ENCODE results near the gene KDM2A. TPM values are rescaled to one million over a fixed set of nuclear protein-coding genes. Genes with fewer than 3 reads are reported as not detected.
A peak's percentile ranks its signal among the peaks of the same experiment; 100 is the strongest.

Gene KDM2A
- total and polyA plus RNA-seq, 2 of the 13 experiments (the other 11 are each of a cell fraction or from before 2014, with no cell fraction given): 31.3 to 31.4 TPM

DNA sequence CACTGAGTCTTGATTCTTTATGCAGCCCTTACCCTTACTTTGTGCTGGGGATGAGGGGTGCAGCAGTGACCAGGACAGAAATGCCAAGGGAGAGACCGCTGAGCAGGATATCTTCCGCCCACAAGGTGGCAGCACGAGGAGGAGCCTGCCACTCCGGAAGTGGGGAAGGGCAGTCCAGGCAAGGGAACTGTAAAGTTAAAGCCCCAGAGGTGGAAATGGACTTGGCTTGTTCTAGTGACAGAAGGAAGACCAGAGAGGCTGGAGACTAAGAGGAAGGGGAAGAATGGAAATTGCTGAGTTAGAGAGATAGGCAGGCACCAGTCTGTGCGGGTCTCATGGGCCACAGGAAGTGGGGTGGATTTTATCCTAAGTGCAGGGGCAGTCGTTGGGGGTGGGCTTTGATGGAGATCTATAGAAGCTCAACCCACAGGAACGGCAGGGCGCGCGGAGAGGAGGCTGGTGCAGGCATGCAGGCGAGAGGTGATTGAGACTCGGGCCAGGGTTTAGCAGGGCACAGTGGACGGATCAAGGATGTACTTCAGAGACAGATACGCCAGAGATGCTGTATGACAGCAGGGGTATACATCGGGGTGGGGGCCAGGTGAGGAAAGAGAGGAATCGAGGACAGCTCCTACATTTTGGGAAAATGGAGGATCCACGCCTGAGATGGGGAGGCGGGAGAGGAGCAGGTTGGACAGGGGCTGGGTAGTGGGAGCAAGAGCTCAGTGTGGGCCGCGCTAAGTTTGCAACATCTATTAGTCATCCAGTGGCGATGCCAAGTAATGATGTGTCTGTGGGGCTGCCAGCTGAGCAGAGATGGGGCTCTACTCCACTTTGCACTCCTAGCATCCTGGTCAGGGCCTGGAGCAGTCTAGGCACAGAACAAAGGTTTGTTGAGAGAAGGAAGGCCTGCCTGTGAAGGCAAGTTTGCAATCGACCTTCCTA lies 143.9 kb downstream of the KDM2A start (continued):
- TF ChIP-seq, protein P1, sequence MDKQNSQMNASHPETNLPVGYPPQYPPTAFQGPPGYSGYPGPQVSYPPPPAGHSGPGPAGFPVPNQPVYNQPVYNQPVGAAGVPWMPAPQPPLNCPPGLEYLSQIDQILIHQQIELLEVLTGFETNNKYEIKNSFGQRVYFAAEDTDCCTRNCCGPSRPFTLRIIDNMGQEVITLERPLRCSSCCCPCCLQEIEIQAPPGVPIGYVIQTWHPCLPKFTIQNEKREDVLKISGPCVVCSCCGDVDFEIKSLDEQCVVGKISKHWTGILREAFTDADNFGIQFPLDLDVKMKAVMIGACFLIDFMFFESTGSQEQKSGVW (CRISPR knock-in tag; IDR thresholded peaks at IDR 0.05; ENCODE audit: borderline replicate concordance): no peak
- no peak for TF ChIP-seq SMARCE1 (IDR thresholded peaks at IDR 0.05; ENCODE audit: borderline replicate concordance)
- TF ChIP-seq, protein P2, sequence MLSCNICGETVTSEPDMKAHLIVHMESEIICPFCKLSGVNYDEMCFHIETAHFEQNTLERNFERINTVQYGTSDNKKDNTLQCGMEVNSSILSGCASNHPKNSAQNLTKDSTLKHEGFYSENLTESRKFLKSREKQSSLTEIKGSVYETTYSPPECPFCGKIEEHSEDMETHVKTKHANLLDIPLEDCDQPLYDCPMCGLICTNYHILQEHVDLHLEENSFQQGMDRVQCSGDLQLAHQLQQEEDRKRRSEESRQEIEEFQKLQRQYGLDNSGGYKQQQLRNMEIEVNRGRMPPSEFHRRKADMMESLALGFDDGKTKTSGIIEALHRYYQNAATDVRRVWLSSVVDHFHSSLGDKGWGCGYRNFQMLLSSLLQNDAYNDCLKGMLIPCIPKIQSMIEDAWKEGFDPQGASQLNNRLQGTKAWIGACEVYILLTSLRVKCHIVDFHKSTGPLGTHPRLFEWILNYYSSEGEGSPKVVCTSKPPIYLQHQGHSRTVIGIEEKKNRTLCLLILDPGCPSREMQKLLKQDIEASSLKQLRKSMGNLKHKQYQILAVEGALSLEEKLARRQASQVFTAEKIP (CRISPR knock-in tag; IDR thresholded peaks at IDR 0.05; ENCODE audit: borderline replicate concordance): no peak
- TF ChIP-seq, protein P3, sequence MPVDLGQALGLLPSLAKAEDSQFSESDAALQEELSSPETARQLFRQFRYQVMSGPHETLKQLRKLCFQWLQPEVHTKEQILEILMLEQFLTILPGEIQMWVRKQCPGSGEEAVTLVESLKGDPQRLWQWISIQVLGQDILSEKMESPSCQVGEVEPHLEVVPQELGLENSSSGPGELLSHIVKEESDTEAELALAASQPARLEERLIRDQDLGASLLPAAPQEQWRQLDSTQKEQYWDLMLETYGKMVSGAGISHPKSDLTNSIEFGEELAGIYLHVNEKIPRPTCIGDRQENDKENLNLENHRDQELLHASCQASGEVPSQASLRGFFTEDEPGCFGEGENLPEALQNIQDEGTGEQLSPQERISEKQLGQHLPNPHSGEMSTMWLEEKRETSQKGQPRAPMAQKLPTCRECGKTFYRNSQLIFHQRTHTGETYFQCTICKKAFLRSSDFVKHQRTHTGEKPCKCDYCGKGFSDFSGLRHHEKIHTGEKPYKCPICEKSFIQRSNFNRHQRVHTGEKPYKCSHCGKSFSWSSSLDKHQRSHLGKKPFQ (CRISPR knock-in tag; IDR thresholded peaks at IDR 0.05; ENCODE audit: insufficient replicate concordance): no peak
- TF ChIP-seq ZNF335 (CRISPR knock-in tag; IDR thresholded peaks at IDR 0.05): no peak
- TF ChIP-seq PHF20 (CRISPR knock-in tag; IDR thresholded peaks at IDR 0.05): peak; percentile 57
- TF ChIP-seq, protein P4, sequence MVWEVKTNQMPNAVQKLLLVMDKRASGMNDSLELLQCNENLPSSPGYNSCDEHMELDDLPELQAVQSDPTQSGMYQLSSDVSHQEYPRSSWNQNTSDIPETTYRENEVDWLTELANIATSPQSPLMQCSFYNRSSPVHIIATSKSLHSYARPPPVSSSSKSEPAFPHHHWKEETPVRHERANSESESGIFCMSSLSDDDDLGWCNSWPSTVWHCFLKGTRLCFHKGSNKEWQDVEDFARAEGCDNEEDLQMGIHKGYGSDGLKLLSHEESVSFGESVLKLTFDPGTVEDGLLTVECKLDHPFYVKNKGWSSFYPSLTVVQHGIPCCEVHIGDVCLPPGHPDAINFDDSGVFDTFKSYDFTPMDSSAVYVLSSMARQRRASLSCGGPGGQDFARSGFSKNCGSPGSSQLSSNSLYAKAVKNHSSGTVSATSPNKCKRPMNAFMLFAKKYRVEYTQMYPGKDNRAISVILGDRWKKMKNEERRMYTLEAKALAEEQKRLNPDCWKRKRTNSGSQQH (CRISPR knock-in tag; IDR thresholded peaks at IDR 0.05; ENCODE audit: low read depth): no peak
- no peak for TF ChIP-seq MBNL3 (CRISPR knock-in tag; conservative IDR thresholded peaks at IDR 0.05)
- TF ChIP-seq ZNF546 (CRISPR knock-in tag; conservative IDR thresholded peaks at IDR 0.05): no peak
- TF ChIP-seq PITX1 (CRISPR knock-in tag; IDR thresholded peaks at IDR 0.05): peak; percentile 47; the same call in 1 of the 2 replicates
- TF ChIP-seq HOXA3 (CRISPR knock-in tag; IDR thresholded peaks at IDR 0.05): peak; percentile 42; the same call in 1 of the 2 replicates
- TF ChIP-seq, protein P5, sequence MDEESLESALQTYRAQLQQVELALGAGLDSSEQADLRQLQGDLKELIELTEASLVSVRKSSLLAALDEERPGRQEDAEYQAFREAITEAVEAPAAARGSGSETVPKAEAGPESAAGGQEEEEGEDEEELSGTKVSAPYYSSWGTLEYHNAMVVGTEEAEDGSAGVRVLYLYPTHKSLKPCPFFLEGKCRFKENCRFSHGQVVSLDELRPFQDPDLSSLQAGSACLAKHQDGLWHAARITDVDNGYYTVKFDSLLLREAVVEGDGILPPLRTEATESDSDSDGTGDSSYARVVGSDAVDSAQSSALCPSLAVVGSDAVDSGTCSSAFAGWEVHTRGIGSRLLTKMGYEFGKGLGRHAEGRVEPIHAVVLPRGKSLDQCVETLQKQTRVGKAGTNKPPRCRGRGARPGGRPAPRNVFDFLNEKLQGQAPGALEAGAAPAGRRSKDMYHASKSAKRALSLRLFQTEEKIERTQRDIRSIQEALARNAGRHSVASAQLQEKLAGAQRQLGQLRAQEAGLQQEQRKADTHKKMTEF (CRISPR knock-in tag; IDR thresholded peaks at IDR 0.05): 0 out of 2 replicates have a peak, but pooled peaks have one; percentile 47
- TF ChIP-seq, protein P6, sequence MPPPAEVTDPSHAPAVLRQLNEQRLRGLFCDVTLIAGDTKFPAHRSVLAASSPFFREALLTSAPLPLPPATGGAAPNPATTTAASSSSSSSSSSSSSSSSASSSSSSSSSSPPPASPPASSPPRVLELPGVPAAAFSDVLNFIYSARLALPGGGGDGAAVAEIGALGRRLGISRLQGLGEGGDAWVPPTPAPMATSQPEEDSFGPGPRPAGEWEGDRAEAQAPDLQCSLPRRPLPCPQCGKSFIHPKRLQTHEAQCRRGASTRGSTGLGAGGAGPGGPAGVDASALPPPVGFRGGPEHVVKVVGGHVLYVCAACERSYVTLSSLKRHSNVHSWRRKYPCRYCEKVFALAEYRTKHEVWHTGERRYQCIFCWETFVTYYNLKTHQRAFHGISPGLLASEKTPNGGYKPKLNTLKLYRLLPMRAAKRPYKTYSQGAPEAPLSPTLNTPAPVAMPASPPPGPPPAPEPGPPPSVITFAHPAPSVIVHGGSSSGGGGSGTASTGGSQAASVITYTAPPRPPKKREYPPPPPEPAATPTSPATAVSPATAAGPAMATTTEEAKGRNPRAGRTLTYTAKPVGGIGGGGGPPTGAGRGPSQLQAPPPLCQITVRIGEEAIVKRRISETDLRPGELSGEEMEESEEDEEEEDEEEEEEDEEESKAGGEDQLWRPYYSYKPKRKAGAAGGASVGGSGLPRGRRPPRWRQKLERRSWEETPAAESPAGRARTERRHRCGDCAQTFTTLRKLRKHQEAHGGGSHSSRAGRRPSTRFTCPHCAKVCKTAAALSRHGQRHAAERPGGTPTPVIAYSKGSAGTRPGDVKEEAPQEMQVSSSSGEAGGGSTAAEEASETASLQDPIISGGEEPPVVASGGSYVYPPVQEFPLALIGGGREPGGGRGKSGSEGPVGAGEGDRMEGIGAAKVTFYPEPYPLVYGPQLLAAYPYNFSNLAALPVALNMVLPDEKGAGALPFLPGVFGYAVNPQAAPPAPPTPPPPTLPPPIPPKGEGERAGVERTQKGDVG (CRISPR knock-in tag; IDR thresholded peaks at IDR 0.05; ENCODE audit: borderline replicate concordance): no peak
- peak; percentile 71 for TF ChIP-seq THAP11 (CRISPR knock-in tag; IDR thresholded peaks at IDR 0.05)
- peak; percentile 77 for TF ChIP-seq SAP130 (CRISPR knock-in tag; IDR thresholded peaks at IDR 0.05; ENCODE audit: low read depth)
- TF ChIP-seq ZNF326 (CRISPR knock-in tag; IDR thresholded peaks at IDR 0.05; ENCODE audit: borderline replicate concordance): no peak
